HG03457 (cell line): ENCODE results near the gene FAM204A.

ENCODE experiments used
- ATAC-seq: cut with Tn5 transposase; IDR thresholded peaks from one replicate; pipeline ENCODE4 v1.9.1; 2021; ENCODE audit warnings: moderate number of reproducible peaks; ENCODE audit not compliant: unreplicated experiment

Gene FAM204A

DNA sequence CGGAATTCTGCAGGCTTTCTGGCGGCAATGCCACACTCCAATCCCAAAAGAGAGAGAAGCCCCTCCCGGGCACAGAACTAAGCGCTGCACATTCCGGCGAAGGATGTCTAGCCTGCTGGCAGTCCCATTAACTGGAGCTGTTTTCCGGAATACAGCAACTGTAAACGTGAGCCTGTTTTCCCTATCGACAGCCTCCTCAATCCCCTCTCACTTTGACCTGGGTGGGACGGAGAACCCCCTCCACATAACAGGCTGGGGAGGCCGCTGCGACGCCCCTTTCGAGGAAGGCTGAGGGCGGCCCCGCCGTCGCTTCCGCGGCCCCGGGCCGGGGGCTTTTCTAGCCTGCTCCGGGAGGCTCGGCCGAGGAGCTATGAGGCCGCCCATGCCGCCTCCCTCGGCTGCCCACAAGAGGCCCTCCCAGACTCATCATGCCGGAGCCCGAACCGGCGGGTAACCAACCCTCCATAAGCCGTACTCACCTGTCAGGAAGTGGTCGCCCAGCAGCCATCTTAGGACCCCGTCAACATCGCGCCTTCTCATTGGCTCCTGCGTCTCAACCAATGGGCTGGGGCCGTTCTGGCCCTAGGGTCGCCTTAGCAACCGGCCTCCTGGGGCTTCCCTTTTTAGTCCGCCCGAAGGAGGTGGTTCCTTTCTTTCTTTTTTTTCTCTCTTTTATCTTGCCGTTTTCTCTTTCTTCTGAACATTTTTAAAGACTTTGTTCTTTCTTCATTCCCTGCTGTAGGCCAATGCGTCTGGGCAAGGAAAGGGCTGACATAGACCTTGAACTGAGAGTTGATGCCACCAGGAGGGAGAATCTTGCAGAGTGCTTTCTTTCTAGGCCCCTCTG is at the start of gene FAM204A:
Gene FAM204A, minus strand, starts transcription at position 534 of the 847 bp plus-strand sequence. CDS start 5,909 bp downstream, outside the sequence.
- ATAC-seq: peak; percentile 100

DNA sequence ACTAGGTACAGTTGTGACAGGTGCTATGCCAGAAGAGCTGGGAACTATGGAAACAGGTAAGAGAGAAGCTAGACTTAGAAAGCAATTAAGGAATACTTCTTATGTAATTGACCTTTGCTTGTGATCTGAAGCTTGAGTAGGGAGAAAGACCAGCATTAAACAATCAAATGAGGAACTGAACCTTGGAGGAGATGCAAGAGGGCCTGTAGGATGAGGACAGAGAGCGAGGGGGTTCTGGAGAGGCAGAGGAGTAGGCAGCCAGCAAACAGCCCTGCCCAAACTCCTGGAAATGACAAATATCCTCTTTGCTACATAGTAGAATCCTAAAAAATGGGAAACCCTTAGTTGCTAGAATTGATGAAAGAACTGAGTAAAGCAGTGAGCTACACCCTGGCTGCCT is 41.6 kb upstream of the FAM204A start:
- ATAC-seq: no peak

DNA sequence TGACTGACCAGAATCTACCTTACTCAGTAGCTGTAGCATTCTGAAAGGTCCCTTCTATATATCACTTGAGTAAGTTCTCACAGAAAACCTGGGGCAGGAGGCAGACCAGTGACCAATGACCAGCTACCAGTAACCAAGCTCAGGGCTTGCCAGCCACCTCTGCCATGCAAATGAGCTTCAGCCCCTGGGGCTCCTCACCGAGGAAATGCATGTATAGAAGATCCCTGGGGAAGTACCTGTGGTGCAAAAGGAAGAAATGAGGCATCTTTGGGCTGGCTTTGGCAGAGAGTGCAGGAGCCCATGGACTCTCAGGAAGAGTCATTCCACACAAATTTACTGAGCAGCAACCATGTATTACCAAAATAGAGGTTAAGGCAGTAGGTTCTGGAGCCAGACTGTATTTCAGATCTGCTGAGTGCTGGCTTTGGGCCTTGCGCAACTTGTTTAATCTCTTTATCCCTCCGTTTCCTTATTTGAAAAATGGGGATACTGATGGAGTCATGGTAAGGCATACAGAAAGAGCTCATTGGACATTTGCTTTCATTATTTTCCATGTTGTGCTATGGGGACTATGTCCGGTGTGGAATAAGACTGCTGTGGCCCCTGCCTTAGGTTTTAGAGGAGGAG is 41.1 kb upstream of the FAM204A start:
- ATAC-seq: no peak

DNA sequence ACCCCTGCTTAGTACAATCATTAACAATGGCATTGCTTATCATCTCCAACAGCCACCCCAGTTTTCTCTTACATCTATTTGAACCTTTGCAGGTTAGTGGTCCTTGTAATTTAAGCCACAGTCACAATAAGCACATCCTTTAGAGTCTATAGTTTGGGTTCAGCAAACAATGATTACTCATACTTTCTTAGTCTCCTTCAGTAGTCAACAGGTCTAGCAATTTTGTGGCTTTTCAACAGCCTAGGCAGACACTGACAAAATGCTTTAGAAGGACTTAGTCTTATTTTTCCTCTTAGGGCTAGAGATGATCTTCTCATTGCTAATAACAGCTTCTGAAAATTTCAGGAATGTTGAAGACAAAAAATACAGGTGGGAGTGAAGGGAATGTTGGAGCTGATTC is 32.3 kb upstream of the FAM204A start:
- ATAC-seq: no peak

DNA sequence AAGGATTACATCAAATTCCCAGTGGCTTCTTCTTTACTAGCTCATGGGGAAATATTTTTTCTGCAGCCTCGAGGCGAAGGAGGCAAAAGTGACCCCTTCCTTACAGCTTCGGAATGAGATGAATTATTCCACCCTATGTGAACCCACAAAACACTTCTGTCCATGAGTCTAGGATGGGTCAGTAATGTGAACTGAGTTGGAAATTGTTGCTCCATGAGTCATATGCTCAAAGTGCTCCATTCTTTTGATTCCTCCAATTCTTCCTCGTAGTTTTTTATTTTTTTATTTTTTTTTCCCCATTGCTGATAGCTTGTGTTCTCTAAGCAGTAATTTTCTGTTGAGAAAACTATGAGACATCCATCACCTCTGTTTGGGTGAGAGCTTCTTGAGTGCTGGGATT is 31.7 kb upstream of the FAM204A start:
- no peak for ATAC-seq

DNA sequence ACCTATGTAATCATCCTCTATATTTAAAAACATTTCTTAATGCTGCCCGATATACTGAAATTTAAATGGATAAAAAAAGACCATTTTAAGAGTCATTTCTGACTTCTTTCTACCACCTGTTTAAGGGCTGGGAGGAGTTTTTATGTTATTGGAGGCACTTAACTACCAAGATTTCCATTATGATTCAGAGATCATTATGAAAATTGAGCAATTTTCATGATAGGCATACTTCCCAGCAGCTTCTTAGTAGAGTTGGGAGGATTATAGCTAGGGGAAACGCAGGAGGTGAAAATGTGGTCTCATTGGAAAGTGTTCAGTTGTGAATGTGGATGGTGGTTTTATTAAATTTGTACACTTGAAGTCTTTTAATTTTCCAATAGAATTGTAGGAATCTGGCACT is 28.4 kb upstream of the FAM204A start:
- ATAC-seq: no peak

DNA sequence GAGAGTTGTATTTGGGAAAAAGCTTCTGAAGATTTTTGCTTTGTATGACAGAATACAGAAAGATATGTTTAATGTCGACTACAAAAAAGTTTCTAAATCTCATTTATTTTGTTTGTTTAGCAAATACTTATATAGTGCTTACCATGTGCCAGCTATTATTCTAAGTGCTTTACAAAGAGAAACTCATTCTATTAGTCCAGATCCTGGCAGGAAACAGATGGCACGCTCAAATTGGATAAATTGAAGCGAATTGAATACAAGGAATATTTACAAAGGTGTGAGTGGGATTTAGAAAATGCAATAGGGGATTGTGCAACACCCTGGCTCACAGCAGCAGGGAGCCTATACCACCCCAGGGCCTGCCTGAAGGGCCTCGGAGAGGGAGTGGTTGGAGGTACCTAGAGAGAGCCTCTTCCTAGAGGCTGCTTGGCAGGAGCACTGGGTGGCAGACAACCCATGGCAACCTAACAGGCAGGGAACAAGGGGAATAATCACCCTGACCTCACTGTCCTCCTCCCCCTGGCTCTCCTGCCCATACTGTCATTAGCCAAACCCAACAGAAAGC is 27.6 kb upstream of the FAM204A start:
- ATAC-seq: no peak

DNA sequence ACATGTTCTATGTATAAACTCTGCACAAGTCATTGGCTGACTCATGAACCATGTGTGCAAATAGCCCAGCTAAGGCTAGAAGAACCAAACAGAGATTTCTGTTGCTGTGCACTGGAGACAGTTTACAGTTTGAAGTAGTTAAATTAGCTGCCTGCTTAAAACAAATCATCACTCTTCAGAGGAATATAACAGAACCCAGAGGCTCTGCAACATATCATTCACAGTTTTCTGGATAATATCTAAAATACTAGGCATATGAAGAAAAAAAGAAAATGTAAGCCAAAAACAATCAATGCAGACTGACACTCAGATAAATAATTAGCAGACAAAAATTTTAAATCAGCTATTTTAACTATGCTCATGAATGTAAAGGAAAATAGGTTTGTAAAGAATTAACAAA is 23.6 kb upstream of the FAM204A start:
- ATAC-seq: no peak

DNA sequence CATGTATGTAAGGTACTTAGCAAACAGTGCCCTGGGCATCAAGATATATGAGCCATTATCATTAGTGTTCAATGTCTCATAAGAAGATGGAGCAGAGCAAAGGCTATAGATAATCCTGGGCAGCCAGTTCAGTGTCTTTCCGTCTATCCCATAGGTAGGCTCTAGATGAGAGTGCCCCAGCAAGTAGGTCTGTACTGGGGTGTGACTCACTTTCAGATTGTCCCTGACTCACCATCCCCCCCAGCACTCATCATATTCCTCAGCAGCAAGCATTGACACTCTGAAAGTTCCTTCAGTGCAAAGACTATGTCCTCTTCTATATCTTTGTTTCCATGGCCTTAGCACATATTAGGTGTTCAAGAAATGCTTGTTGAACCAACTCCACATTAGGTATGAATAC is 20.0 kb upstream of the FAM204A start:
- no peak for ATAC-seq

DNA sequence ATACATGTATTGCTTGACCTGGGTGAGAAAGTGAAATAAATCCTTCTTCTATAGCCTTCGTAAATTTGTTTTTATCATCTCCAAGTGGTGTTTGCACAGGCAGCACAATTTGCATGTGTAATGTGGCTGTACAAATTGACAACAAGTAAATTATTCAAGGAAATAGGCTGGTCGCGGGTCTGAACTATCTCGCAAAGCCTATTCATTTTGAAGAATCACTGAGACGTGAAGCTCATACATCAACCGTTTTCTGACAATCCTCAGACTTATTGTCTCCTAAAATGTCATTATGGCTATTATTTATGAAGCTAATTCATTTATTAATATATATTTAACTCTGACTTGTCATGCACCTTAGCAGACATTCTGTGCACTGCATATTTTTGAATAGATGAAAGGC is 16.2 kb upstream of the FAM204A start:
- no peak for ATAC-seq

DNA sequence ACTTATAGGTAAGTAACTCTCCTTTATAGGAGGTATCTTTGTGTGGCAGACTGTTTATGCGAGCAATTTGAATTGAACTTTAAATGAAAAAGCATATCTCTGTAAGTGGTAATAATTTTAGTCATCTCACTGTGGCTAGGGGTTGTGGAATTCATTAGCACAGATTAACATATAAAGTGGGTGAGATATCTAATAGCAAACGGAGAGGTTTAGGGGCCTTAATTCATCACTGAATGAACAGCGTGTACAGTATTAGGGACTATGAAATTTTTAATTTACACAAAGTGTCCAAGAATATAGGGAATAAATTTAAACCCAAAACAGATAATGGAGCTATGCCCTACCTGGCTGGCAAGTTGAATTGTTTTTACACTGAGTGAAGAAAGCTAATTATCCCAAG is 15.7 kb upstream of the FAM204A start:
- no peak for ATAC-seq

DNA sequence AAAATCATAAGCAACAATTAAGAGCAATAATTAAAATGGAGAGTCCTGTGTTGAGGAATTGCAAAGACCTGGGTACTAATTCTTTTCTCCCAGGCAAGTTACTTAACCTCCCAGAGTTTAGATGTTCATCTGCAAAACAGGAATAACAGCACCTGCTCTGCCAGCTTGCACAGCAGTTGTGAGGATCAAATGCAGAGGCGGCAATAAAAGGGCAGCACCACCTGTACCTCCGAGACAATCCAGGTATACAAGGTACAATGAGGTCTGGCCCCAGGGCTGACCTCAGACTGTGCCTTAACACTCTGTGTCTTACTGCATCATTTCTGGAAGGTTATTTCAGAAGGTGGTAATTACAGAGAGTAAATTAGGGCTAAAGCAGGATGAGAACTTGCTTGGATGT is 14.5 kb upstream of the FAM204A start:
- no peak for ATAC-seq

DNA sequence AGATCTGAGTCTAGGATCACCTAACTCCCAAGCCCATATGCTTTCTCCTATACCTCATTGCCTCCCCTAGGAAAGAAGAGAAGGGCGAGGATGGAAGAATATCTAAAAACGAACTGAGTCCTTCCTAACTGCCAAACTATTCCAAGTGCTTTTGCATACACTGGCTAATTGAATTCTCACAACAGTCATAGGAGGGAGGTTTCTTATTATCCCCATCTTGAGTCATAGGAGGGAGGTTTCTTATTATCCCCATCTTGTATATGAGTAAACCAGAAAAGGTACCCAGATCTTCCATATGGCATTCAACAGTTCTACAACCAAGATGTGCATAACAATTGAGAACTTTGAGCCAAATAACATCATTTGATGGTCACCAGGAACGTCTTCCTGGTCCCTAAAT is 13.1 kb upstream of the FAM204A start:
- no peak for ATAC-seq

DNA sequence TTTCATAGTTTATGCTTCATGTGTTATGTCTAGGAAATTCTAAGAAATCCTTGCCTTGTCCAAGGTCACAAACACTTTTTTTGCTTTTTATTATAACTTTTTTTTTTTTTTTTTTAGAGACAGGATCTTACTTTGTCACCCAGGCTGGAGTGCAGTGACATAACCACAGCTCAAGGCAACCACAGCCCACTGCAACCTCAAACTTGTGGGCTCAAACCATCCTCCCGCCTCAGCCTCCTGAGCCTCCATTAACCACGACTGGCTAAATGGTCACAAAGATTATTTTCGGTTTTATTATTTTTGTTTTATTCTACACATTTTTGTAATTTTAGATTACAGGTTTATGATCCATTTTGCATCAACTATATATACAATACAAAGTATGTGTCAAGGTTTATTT is 7.1 kb upstream of the FAM204A start:
- ATAC-seq: no peak

DNA sequence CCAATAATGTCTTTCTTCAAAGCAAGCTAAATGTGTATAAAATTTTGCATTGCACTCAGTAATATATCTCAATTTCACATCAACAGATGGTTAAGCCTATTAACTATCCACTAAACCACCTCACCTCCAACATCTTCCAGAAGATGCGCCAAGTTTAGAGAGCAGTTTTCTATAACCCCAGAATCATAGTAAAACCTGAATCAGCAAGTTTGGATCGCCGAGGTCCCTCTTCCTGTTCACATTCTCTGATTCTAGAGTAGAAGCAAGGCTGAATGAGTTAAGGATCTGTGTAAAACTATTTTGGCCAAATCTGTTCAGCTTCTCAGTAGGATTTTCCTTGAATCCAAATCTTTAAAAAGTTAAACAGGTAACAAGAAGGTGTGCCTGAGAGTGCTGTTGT is 1.4 kb upstream of the FAM204A start:
- no peak for ATAC-seq

DNA sequence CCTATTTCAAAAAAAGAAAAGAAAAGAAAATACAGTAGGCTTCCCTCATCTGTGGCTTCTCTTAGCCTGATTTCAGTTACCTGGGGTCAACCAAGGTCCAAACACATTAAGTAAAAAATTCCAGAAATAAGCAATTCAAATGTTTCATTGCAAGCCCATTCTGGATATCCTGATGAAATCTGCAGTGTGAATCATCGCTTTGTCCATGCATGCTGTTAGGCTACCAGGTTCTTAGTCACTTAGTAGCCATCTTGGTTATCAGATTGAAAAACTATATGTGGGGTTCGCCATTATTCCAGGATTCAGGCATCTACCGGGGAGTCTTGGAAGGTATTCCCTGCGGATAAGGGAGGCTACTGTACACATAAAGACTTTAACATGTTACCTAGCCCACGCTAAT is 991 bp upstream of the FAM204A start:
- ATAC-seq: no peak

DNA sequence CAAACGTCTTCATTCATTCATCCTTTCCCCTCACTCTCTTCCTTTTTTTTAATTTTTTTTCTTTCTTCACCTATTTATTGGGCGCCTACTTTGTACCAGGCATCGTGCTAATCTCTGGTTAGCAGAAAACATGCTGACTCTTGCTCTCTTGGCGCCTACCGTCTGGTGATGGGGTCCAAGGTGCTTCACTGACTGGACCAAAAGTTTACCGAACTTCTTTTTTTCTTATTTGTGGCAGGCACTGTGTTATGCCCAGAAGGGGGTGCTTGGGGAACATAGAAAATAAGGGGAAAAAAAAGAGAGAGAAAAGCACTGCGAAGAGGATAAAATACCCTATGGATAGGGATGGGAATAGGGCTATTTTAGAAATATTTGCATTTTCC is 505 bp upstream of the FAM204A start:
- ATAC-seq: no peak

DNA sequence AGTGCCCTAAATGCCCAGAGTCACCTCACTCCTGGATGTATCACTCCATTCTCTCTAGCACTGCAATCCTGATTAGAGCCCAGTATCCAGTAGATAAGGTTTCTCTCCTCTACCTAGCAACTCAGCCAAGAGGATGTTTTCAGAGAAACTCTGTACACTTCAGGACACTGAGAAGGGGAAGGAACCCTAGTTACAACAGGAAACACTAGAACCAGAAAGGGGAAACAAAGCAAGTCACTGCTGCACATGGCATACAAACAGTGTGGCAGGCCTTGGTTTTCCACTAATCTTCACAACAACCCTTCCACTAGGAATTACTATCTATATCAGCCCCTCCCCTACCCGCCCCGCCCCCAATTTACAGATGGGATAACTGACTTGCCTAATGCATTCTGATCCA is 1.6 kb downstream of the FAM204A start:
- no peak for ATAC-seq

DNA sequence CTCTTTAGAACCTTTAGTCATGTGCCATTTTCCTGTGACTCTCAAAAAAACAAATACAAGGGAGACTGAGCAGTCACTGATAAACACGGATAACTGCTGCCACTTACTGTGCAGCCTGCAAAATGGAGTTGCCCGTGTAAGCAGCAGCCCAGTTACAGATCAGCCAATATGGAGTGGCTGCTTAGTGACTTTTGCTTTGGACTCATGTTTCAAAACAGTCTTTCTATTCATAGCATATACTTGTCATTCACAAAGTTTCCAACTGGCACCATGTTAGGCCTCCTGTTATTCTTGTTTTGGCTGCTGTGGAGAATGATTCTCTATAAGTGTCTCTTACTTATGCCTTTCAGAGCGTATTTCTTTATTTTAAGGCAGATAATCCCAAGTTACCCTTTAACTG is 3.0 kb downstream of the FAM204A start:
- no peak for ATAC-seq

DNA sequence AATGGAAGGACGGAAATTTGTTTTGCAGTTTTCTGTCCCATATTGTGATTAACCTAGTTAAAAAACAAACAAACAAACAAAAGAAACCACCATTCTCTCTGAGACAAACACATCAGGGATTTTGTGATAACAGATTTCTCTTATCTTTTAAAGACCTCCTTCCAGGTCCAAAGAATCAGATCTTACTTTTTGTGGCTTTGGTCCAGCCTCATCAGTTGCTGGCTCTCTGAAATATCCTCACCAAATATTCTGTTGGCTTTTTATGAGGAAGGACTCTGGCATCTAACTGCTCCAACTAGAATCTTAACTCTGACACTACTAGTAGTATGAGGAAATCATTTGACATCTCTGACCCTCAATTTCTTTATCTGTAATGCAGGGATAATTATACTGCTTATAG is 4.8 kb downstream of the FAM204A start:
- no peak for ATAC-seq

DNA sequence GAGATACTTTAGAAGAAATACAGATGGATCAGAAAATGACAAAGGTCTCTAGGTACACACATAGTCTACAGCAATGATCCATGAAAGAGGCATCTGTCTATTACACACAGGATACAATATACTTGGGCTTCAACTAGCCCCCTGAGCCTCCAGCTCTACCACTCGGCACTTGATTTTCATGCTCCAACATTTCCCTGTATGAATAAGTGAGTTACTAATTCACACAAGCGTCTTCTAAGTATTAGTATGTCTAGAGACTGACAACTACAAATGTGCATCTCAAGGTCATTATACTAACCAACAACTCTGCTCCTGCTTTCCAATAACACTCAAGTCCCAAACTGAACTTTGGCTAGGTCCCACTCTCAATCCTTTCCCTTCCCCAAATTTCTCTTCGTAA is 8.3 kb downstream of the FAM204A start:
- ATAC-seq: no peak

DNA sequence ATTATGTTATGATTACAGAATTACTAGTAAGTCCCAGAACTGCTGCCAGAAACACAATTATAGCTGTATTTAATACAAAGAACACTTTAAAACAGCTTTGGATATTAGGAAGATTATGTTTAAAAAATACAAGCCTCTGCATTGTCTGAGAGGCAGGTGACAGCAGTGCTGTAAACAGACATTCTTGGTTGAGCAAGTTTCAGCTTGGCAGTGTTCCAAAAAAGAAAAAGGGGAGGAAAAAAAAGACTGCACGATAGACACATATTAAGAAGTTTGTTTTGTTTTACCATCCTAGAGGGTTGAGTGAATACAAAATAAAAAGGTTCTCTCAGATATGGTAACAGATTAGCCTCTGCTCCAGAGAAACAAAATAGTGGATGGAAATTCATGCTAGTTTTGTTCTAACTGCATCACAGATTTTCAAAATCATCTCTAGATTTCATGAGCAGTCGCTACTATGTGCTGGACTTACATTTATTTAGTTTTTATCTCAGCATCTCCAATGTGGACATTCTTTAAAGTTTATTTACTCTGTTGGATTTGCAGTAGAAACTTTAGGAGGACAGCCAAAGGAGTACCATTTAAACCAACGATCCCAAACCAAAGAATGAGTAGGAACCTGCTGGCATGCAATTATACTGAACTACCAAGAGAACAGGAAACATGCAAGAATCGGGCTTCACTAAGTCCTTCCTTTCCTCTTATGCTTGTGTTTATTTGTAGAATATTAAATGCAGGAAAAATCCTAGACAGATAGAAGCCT is 9.0 kb downstream of the FAM204A start:
- no peak for ATAC-seq
